ENCODE measurements around the gene KIF20A.
"Not testable (repeated sequence)": the region's sequence is repeated elsewhere in the genome, so short reads cannot be mapped to it uniquely, and the experiment has no call there.

Gene KIF20A

DNA sequence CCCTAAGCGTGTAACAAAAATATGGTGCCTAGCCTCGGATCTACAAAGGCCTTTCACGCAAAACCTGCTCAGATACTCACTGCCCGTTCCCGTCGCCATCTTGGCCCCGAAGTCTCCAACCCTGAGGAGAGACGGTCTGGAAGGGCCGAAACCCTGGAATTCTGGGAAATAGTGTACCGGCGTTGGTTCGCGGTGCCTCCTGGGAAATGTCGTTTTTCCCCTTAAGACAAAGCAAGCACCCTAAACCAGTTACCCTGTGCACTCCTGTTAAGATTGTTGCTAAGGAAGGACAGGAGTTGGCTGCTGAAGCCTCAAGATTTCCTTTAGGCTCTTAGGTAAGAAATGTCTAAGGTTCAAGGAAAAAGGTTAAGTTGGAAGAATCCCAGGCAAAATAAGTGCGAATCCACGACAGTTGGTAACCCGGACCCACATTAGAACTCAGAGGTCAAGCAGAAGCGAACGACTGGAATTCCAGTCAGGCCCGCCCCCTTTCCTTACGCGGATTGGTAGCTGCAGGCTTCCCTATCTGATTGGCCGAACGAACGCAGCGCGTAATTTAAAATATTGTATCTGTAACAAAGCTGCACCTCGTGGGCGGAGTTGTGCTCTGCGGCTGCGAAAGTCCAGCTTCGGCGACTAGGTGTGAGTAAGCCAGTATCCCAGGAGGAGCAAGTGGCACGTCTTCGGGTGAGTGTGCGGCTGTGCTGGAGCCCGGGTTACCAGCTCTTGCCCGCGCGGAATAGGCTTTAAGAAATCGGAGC lies at the start of gene KIF20A, which contains the start of gene BRD8:
Gene KIF20A (plus strand): TSS at position 597 of the 761 bp plus-strand sequence. CDS start 569 bp downstream, outside the sequence.
Gene BRD8 (minus strand): TSS at position 115 of the 761 bp plus-strand sequence. CDS start 16 bp downstream, at position 99.
- peak; percentile 98 for DNase-seq

DNA sequence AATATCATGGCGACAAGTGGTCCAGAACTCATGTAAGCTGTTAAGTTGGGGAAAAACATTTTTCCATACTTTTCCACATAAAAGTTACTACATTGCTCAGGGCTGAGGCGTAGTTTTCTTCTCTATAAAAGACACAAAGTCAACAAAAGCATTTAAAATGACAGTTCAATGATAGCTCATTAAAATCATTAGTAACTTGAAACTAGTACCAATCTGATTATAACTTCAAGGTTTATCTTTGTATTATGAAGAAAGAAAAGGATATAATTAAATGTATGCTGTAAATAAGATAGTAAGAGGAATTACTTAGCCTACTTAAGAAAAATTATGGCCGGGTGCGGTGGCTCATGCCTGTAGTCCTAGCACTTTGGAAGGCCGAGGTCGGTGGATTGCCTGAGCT lies 49.6 kb upstream of the KIF20A start:
- no peak for DNase-seq

DNA sequence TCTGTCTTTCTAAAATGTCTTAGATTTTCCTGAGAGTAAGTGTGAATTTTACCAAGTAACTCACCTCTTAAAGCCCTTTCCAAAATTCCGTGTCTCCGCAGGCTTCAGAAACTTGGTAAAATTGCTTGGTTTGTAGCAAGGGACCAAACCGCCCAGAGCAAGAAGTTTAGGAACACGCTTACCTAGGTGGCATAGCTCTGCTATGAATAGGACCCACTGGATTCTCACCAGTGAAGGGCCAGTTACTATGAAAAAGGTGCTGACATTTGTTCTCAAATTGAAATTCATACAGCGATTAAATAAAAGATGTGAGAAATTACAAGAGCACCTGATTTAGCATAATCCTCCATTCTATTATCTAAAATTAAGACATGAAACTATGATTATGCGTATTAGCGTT lies 46.4 kb upstream of the KIF20A start:
- no peak for DNase-seq

DNA sequence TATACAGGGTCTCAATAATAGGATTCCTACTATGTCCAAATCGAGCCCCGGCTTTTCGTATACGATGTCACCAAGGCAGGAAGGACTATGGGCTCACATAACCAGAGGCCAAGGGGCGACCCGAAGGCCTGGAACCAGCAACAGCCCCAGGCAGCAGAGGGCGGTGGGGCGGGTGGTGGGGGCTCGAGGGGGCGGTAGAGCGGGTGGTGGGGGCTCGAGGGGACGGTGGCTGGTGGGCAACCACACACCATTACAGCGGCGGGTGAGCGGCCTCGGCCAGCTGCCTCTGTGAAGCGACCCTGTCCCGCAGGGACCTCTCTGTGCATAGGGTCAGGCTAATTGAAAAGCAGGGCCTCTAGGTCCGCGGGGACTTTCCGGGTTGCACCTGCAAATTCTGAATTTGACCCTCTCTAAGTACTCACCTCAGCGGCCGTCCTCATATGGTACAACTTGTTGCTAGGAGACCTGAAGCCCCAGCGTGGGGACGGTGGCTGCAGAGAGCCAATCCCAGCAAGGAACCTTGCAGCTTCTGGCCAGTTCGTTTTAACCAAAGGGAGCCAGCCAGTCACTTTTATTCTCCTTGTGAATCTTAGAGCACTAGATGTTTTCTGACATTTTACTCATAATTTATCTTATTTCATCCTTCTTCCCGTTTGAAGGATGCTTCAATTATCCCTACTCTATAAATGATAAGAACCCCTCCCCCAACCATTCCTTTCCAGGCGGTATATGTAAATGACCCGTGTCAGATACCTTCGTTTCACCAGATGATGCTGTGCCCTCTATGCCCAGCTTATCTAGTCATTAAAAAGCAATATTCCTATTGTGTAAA lies 39.7 kb upstream of the KIF20A start, which contains the start of gene NME5:
Gene NME5 (minus strand): TSS at position 480 of the 832 bp plus-strand sequence. CDS start 648 bp downstream, outside the sequence.
- DNase-seq, result peak; percentile 39

DNA sequence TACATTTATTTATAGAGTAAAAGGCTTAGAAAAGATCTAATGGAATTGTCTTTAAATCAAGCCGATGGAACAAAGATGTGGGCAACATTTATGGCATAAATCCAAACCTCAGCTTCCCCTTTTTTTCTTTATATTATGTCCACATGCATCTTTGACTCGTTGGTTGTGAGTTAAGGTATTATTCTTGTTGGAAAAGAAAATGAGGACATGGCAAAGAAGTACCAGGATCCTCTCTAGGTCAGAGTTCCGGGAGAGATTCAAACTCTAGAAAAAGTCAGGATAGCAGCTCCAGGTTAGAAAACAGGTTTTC lies 39.2 kb upstream of the KIF20A start:
- DNase-seq, result no peak

GRCh38 chr5:138140268-138140667 lies 38.6 kb upstream of the KIF20A start:
- DNase-seq, result no peak

GRCh38 chr5:138141734-138142133 lies 37.2 kb upstream of the KIF20A start:
- no peak for DNase-seq

GRCh38 chr5:138143578-138143977 lies 35.3 kb upstream of the KIF20A start:
- not testable (repeated sequence) for DNase-seq

- DNase-seq, result peak; percentile 87
These were observed 30.1 kb upstream of the KIF20A start for GRCh38 chr5:138148811-138149210.

GRCh38 chr5:138149530-138149929 lies 29.4 kb upstream of the KIF20A start:
- DNase-seq, result peak; percentile 55

DNA sequence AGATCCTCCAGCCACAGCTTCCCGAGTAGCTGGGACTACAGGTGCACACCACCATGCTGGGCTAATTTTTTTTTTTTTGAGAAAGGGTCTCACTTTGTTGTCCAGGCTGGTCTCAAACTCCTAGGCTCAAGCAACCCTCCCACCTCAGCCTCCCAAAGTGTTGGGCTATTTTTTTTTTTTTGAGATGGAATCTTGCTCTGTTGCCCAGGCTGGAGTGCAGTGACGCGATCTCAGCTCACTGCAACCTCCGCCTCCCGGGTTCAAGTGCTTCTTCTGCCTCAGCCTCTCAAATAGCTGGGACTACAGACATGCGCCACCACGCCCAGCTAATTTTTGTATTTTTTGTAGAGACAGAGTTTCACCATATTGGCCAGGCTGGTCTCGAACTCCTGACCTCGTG lies 22.9 kb upstream of the KIF20A start:
- not testable (repeated sequence) for DNase-seq

DNA sequence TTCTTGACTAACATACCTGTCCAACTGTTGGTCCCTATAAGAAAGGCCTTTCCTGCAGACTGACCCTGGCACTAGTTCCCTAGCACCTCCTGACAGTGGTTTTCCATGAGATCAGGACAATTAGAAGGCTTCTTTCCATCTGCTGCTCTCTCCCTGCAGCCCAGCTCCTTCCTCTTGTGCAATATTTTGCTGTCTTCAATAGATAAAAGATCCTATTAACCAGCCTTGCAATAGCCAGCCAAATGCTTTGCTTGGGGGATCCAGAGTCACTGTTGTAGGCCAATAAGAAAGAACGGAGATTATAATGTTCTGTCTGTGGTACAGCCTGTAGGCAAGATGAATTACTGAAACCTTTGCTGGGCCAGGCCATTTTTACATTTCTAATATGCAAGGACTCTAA lies 21.3 kb upstream of the KIF20A start:
- no peak for DNase-seq

GRCh38 chr5:138159666-138160065 lies 19.2 kb upstream of the KIF20A start:
- no peak for DNase-seq

GRCh38 chr5:138160706-138161105 lies 18.2 kb upstream of the KIF20A start:
- no peak for DNase-seq

- no peak for DNase-seq
These were observed 15.2 kb upstream of the KIF20A start for GRCh38 chr5:138163721-138164120.

DNA sequence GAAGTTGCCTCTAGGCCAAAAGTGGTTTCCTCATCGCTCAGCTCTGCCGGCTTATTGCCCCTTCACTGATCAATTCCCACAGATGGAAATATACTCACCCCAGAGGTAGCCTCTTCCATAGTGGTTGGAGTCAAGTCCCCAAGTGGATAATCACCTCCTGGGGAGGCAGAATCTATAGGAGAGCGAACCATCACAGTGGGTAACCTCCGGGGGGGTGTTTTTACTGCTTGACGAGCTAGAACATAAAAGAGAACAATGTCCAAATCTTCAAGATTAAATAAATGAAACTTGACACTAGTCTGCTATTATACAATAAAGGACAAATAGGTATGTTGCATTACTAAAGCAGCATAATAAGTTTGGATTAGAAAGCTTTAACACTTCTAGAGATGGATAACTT lies 9.8 kb upstream of the KIF20A start:
- DNase-seq, result no peak

DNA sequence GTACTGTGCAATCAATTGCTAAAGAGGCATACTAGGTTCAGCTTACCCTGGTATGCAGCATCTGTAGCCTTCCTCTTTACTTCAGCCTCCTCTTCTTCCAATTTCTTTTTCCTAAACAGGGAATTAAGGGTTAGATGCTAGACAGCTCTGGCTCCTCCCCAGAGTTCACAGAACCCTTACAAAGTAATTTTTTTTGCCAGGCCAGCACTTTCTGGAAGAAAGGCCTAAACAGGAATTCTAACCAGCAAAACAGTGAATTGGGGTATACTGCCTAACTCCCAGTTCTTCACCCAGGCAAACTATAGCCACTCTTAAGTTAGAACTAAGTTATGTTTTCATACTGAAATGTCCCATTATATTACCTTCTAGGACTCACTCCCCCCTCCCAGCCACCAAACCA lies 8.6 kb upstream of the KIF20A start:
- no peak for DNase-seq

- peak; percentile 37 for DNase-seq
These were observed 884 bp upstream of the KIF20A start for GRCh38 chr5:138177941-138178515.

DNA sequence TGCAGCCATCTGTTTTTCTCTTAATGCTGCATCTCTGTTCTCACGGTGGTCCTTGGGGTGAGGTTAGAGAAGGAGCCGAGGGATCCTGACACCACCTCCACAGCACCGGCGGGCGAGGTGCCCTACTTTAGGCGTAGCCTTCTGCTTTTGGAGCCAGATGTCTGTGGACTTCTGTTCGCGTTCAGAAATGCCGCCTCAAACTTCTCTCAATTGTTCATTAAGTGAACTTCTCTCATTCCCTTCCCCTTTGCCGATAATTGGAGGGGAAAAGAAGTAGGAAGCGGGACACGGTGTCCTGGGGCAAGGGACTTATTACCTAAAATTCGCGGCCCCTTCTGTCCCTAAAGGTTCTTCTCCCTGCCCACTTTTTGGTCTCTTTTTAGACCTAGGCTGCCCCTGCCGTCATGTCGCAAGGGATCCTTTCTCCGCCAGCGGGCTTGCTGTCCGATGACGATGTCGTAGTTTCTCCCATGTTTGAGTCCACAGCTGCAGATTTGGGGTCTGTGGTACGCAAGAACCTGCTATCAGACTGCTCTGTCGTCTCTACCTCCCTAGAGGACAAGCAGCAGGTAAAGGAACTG lies 455 bp downstream of the KIF20A start:
- DNase-seq, result peak; percentile 18

DNA sequence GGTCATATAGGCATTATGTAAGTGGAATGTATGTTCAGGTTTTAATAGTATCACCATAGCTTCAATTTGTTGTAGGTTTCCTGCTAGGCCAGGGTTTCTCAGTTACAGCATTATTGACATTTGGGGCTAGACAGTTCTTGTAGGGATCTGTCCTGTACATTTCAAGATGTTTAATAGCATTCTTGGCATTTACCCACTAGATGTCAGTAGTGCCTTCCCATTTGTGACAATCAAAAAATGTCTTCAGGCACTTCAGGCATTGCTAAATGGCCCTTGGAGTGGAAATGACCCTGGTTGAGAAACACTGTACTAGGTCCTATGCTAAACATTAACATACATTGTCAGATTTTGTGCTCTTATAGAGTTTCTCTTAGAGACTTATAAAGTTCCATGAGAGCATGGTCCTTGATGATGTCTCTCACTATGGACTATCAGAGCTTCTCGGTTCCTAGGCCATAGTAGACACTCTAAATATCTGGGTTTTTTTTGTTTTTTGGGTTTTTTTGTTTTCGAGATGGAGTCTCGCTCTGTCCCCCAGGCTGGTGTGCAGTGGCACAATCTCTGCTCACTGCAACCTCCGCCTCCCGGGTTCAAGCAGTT lies 1.4 kb downstream of the KIF20A start:
- DNase-seq, result peak; percentile 80

- DNase-seq, result no peak
These were observed 1.9 kb downstream of the KIF20A start for GRCh38 chr5:138180841-138181240.

DNA sequence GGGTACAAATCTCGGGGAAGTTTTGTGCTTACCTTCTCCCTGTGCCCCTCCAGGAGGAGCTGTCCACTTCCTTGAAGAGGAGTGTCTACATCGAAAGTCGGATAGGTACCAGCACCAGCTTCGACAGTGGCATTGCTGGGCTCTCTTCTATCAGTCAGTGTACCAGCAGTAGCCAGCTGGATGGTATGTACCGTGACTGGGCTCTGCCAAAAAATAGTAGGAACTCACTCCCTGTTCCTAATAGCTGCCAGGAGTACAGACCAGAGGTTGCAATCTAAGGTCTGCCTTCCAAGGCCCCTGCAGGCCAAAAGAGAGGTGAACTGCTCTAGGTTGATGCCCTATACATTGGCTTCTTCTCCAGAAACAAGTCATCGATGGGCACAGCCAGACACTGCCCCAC lies 3.9 kb downstream of the KIF20A start:
- DNase-seq, result no peak

- DNase-seq, result no peak
These were observed 7.1 kb downstream of the KIF20A start for GRCh38 chr5:138186002-138186447.

Data from EL (cell line).